ENCODE results near the gene HHLA2. TPM values are rescaled to one million over a fixed set of nuclear protein-coding genes. Genes with fewer than 3 reads are reported as not detected.

Gene HHLA2
- total RNA-seq, 1 experiment from 2014 or later, result not detected

- Histone ChIP-seq H4K20me1 (ENCODE audit: low read length) (no peaks in the 10 kb centered on the region), H3K4me1 (ENCODE audit: insufficient read depth, low read length) (peaks cover 5% of the 10 kb centered on the region; the same call in 1 of the 2 replicates), H3K27ac (ENCODE audit: low read length) (no peak overlapping the region), H3K79me2 (ENCODE audit: low read length) (no peaks in the 10 kb centered on the region), H3K27me3 (ENCODE audit: low read length) (no peaks in the 10 kb centered on the region), H3F3A (ENCODE audit: low read length, unreplicated experiment) (no peaks in the 10 kb centered on the region), H2AFZ (ENCODE audit: low read length) (no peak overlapping the region), H3K36me3 (ENCODE audit: low read depth, low read length) (no peaks in the 10 kb centered on the region), H3K9me3 (ENCODE audit: low read length) (no peaks in the 10 kb centered on the region), H3K9me2 (replicated peaks; ENCODE audit: low read length) (no peaks in the 10 kb centered on the region), H3K4me3 (ENCODE audit: low read length) (no peak overlapping the region), H3K4me2 (ENCODE audit: low read length) (no peak overlapping the region), H3K9ac (ENCODE audit: low read length) (no peak overlapping the region)
- TF ChIP-seq EZH2phosphoT487 (IDR thresholded peaks at IDR 0.05; ENCODE audit: borderline replicate concordance, low read length), result no peak
- no peak for TF ChIP-seq CTCF (conservative IDR thresholded peaks at IDR 0.05; ENCODE audit: low read depth, low read length)
- no peak for TF ChIP-seq EZH2 (IDR thresholded peaks at IDR 0.05; ENCODE audit: low read length, unreplicated experiment)
- intact Hi-C loops (cut with micrococcal nuclease), result no loop called here
- ChIA-PET POLR2A (ENCODE audit: unreplicated experiment) (no interaction called here), CTCF (no interaction called here)
- no TSS peak for BruUV-seq (replicated peaks)
- no peak for DNase-seq
- ATAC-seq, result no peak
Observed at GRCh38 chr3:108359011-108359410, 62.7 kb downstream of the HHLA2 start.

GRCh38 chr3:108376026-108376425, 79.7 kb downstream of the HHLA2 start:
- TF ChIP-seq CTCF (conservative IDR thresholded peaks at IDR 0.05; ENCODE audit: low read depth, low read length), result no peak
- no peak for TF ChIP-seq EZH2 (IDR thresholded peaks at IDR 0.05; ENCODE audit: low read length, unreplicated experiment)
- TF ChIP-seq EZH2phosphoT487 (IDR thresholded peaks at IDR 0.05; ENCODE audit: borderline replicate concordance, low read length), result no peak
- Histone ChIP-seq H3K79me2 (ENCODE audit: low read length) (no peaks in the 10 kb centered on the region), H3K4me1 (ENCODE audit: insufficient read depth, low read length) (no peaks in the 10 kb centered on the region), H3K27me3 (ENCODE audit: low read length) (no peaks in the 10 kb centered on the region), H3K36me3 (ENCODE audit: low read depth, low read length) (no peaks in the 10 kb centered on the region), H4K20me1 (ENCODE audit: low read length) (no peaks in the 10 kb centered on the region), H3K27ac (ENCODE audit: low read length) (no peak overlapping the region), H3K9ac (ENCODE audit: low read length) (no peak overlapping the region), H3K4me3 (ENCODE audit: low read length) (no peak overlapping the region), H3K9me3 (ENCODE audit: low read length) (no peaks in the 10 kb centered on the region), H3K9me2 (replicated peaks; ENCODE audit: low read length) (no peaks in the 10 kb centered on the region), H3F3A (ENCODE audit: low read length, unreplicated experiment) (no peaks in the 10 kb centered on the region), H3K4me2 (ENCODE audit: low read length) (no peak overlapping the region), H2AFZ (ENCODE audit: low read length) (no peak overlapping the region)
- ChIA-PET CTCF (no interaction called here), POLR2A (ENCODE audit: unreplicated experiment) (no interaction called here)
- DNase-seq (no peak), ATAC-seq (no peak)
- BruUV-seq (replicated peaks), result no TSS peak
- intact Hi-C loops (cut with micrococcal nuclease), result no loop called here

- no peak for DNase-seq
- Histone ChIP-seq H4K20me1 (ENCODE audit: low read length) (no peaks in the 10 kb centered on the region), H3K27ac (ENCODE audit: low read length) (no peak overlapping the region), H3K4me2 (ENCODE audit: low read length) (no peak overlapping the region), H3F3A (ENCODE audit: low read length, unreplicated experiment) (no peaks in the 10 kb centered on the region), H2AFZ (ENCODE audit: low read length) (no peak overlapping the region), H3K9me2 (replicated peaks; ENCODE audit: low read length) (no peaks in the 10 kb centered on the region), H3K4me1 (ENCODE audit: insufficient read depth, low read length) (no peaks in the 10 kb centered on the region), H3K79me2 (ENCODE audit: low read length) (no peaks in the 10 kb centered on the region), H3K4me3 (ENCODE audit: low read length) (no peak overlapping the region), H3K9me3 (ENCODE audit: low read length) (no peaks in the 10 kb centered on the region), H3K9ac (ENCODE audit: low read length) (no peak overlapping the region), H3K36me3 (ENCODE audit: low read depth, low read length) (no peaks in the 10 kb centered on the region), H3K27me3 (ENCODE audit: low read length) (no peaks in the 10 kb centered on the region)
- ChIA-PET CTCF (no interaction called here), POLR2A (ENCODE audit: unreplicated experiment) (no interaction called here)
- BruUV-seq (replicated peaks), result no TSS peak
- intact Hi-C loops (cut with micrococcal nuclease), result no loop called here
- no peak for TF ChIP-seq CTCF (conservative IDR thresholded peaks at IDR 0.05; ENCODE audit: low read depth, low read length)
- TF ChIP-seq EZH2 (IDR thresholded peaks at IDR 0.05; ENCODE audit: low read length, unreplicated experiment), result no peak
- no peak for TF ChIP-seq EZH2phosphoT487 (IDR thresholded peaks at IDR 0.05; ENCODE audit: borderline replicate concordance, low read length)
- no peak for ATAC-seq
Observed at GRCh38 chr3:108377384-108377783, 81.0 kb downstream of the HHLA2 start.

All from PC-3 (cell line).